HEK293 (cell line): ENCODE results near the gene C1orf167.

Source experiments
- CTCF ChIA-PET: fragments of 350-600 bp; formaldehyde crosslinking; extraction: SDS; loops from one replicate; lab custom pipeline; 2021; ENCODE audit warnings: antibody characterized with exemption; lab: Yijun Ruan, JAX
- POLR2A ChIA-PET: fragments of 300-600 bp; formaldehyde crosslinking; extraction: SDS; loops from one replicate; lab custom pipeline; 2020; ENCODE audit warnings: antibody characterized with exemption, inconsistent platforms; lab: Yijun Ruan, JAX
- H3K27ac ChIP-seq: fragments of 200-500 bp; sonication (Bioruptor generic); 2 replicates; pipeline ENCODE4 v1.5.1; 2014; ENCODE audit warnings: low read depth, low read length, control low read depth, inconsistent platforms; ENCODE audit errors: extremely low read depth
- H3K36me3 ChIP-seq, 2 experiments: fragments of 200-500 bp in 1 of 2; sonication (Bioruptor generic) in 1 of 2; 1 replicate in 1 of 2; 2 replicates in 1 of 2; pipeline ENCODE4 v1.5.1; 2014 to 2017; ENCODE audit warnings: inconsistent platforms in 2 of 2, low read length in 2 of 2; ENCODE audit not compliant: control insufficient read depth in 2 of 2, insufficient read depth in 1 of 2
- H3K4me1 ChIP-seq: fragments of 200-500 bp; sonication (Bioruptor generic); 2 replicates; pipeline ENCODE4 v1.5.1; 2014; ENCODE audit warnings: mild to moderate bottlenecking, low read length, inconsistent platforms; ENCODE audit not compliant: control insufficient read depth, insufficient read depth
- H3K4me3 ChIP-seq: 2 replicates; pipeline ENCODE4 v1.5.1; 2011; ENCODE audit warnings: low read depth, mild to moderate bottlenecking, control low read depth, low read length, moderate library complexity
- H3K9me3 ChIP-seq: fragments of 200-500 bp; sonication (Bioruptor generic); 2 replicates; pipeline ENCODE4 v1.5.1; 2014; ENCODE audit warnings: low read depth, low read length, inconsistent platforms; ENCODE audit not compliant: control insufficient read depth, insufficient read depth
- BCL11A ChIP-seq: fragments of 450-650 bp; formaldehyde crosslinking; IDR thresholded peaks from 2 replicates; pipeline ENCODE4 v1.5.1; 2016; ENCODE audit warnings: low read depth, missing biosample characterization, missing genetic modification characterization
- BCL11B ChIP-seq: fragments of 450-650 bp; formaldehyde crosslinking; IDR thresholded peaks from 2 replicates; pipeline ENCODE4 v1.5.1; 2016; ENCODE audit warnings: low read depth, missing biosample characterization, missing genetic modification characterization
- EGR2 ChIP-seq: fragments of 450-650 bp; formaldehyde crosslinking; IDR thresholded peaks from 2 replicates; pipeline ENCODE4 v1.5.1; 2016; ENCODE audit warnings: low read depth, missing biosample characterization, missing genetic modification characterization
- FEZF1 ChIP-seq: fragments of 450-650 bp; formaldehyde crosslinking; IDR thresholded peaks from 2 replicates; pipeline ENCODE4 v1.5.1; 2016; ENCODE audit warnings: missing biosample characterization, missing genetic modification characterization
- GLIS2 ChIP-seq: fragments of 450-650 bp; formaldehyde crosslinking; IDR thresholded peaks from 2 replicates; pipeline ENCODE4 v1.5.1; 2016; ENCODE audit warnings: missing biosample characterization, missing genetic modification characterization
- OSR2 ChIP-seq: fragments of 450-650 bp; formaldehyde crosslinking; IDR thresholded peaks from 2 replicates; pipeline ENCODE4 v1.5.1; 2016; ENCODE audit warnings: missing biosample characterization, missing genetic modification characterization
- OVOL3 ChIP-seq: fragments of 450-650 bp; formaldehyde crosslinking; IDR thresholded peaks from 2 replicates; pipeline ENCODE4 v1.5.1; 2016; ENCODE audit warnings: missing biosample characterization, missing genetic modification characterization
- SP2 ChIP-seq: fragments of 450-650 bp; formaldehyde crosslinking; IDR thresholded peaks from 2 replicates; pipeline ENCODE4 v1.5.1; 2016; ENCODE audit warnings: missing biosample characterization, missing genetic modification characterization
- WT1 ChIP-seq: fragments of 450-650 bp; formaldehyde crosslinking; IDR thresholded peaks from 2 replicates; pipeline ENCODE4 v1.5.1; 2016; ENCODE audit warnings: missing biosample characterization, missing genetic modification characterization
- ZFP69B ChIP-seq: fragments of 450-650 bp; formaldehyde crosslinking; IDR thresholded peaks from 2 replicates; pipeline ENCODE4 v1.5.1; 2016; ENCODE audit warnings: missing biosample characterization, missing genetic modification characterization
- ZNF121 ChIP-seq: fragments of 450-650 bp; formaldehyde crosslinking; IDR thresholded peaks from 2 replicates; pipeline ENCODE4 v1.5.1; 2016; ENCODE audit warnings: missing biosample characterization, missing genetic modification characterization
- ZNF140 ChIP-seq: fragments of 450-650 bp; formaldehyde crosslinking; IDR thresholded peaks from 2 replicates; pipeline ENCODE4 v1.5.1; 2016; ENCODE audit warnings: missing biosample characterization, missing genetic modification characterization
- ZNF23 ChIP-seq: fragments of 450-650 bp; formaldehyde crosslinking; IDR thresholded peaks from 2 replicates; pipeline ENCODE4 v1.5.1; 2016; ENCODE audit warnings: missing biosample characterization, missing genetic modification characterization, borderline replicate concordance
- ZNF274 ChIP-seq, 2 experiments: fragments of 200-500 bp in 1 of 2; fragments of 450-650 bp in 1 of 2; sonication (Bioruptor generic) in 1 of 2; formaldehyde crosslinking in 1 of 2; IDR thresholded peaks; 2 replicates each; pipeline versions ENCODE4 v1.5.1 to v1.6.1; 2014 to 2016; ENCODE audit warnings: borderline replicate concordance in 1 of 2, inconsistent platforms in 1 of 2, low read length in 1 of 2, missing biosample characterization in 1 of 2, missing genetic modification characterization in 1 of 2
- ZNF324 ChIP-seq: fragments of 450-650 bp; formaldehyde crosslinking; IDR thresholded peaks from 2 replicates; pipeline ENCODE4 v1.5.1; 2016; ENCODE audit warnings: missing biosample characterization, missing genetic modification characterization
- ZNF335 ChIP-seq: fragments of 450-650 bp; formaldehyde crosslinking; conservative IDR thresholded peaks from 2 replicates; pipeline ENCODE4 v1.5.1; 2016; ENCODE audit warnings: missing biosample characterization, missing genetic modification characterization
- ZNF37A ChIP-seq: fragments of 450-650 bp; IDR thresholded peaks from 2 replicates; pipeline ENCODE4 v1.5.1; 2018; ENCODE audit warnings: missing biosample characterization, missing genetic modification characterization
- ZNF416 ChIP-seq: fragments of 450-650 bp; formaldehyde crosslinking; IDR thresholded peaks from 2 replicates; pipeline ENCODE4 v1.5.1; 2016; ENCODE audit warnings: missing biosample characterization, missing genetic modification characterization
- ZNF530 ChIP-seq: fragments of 450-650 bp; formaldehyde crosslinking; IDR thresholded peaks from 2 replicates; pipeline ENCODE4 v1.5.1; 2016; ENCODE audit warnings: low read depth, missing biosample characterization, missing genetic modification characterization
- ZNF548 ChIP-seq: fragments of 450-650 bp; formaldehyde crosslinking; IDR thresholded peaks from 2 replicates; pipeline ENCODE4 v1.5.1; 2016; ENCODE audit warnings: missing biosample characterization, missing genetic modification characterization
- ZNF560 ChIP-seq: fragments of 450-650 bp; formaldehyde crosslinking; IDR thresholded peaks from 2 replicates; pipeline ENCODE4 v1.5.1; 2017; ENCODE audit warnings: missing biosample characterization, missing genetic modification characterization, borderline replicate concordance
- ZNF677 ChIP-seq: fragments of 450-650 bp; IDR thresholded peaks from 2 replicates; pipeline ENCODE4 v1.5.0; 2018; ENCODE audit warnings: missing biosample characterization, mild to moderate bottlenecking, missing genetic modification characterization, moderate library complexity
- ZNF768 ChIP-seq: fragments of 450-650 bp; formaldehyde crosslinking; IDR thresholded peaks from 2 replicates; pipeline ENCODE4 v1.5.1; 2018; ENCODE audit warnings: missing biosample characterization, mild to moderate bottlenecking, missing genetic modification characterization
- ZNF776 ChIP-seq: fragments of 450-650 bp; formaldehyde crosslinking; IDR thresholded peaks from 2 replicates; pipeline ENCODE4 v1.5.0; 2017; ENCODE audit warnings: missing biosample characterization, missing genetic modification characterization, borderline replicate concordance
- ZXDB ChIP-seq: fragments of 450-650 bp; formaldehyde crosslinking; IDR thresholded peaks from 2 replicates; pipeline ENCODE4 v1.5.1; 2016; ENCODE audit warnings: missing biosample characterization, missing genetic modification characterization
- TF ChIP-seq, protein P1 (sequence below): fragments of 450-650 bp; formaldehyde crosslinking; IDR thresholded peaks from 2 replicates; pipeline ENCODE4 v1.5.1; 2016; ENCODE audit warnings: missing biosample characterization, missing genetic modification characterization, low read depth

The C1orf167 gene

DNA sequence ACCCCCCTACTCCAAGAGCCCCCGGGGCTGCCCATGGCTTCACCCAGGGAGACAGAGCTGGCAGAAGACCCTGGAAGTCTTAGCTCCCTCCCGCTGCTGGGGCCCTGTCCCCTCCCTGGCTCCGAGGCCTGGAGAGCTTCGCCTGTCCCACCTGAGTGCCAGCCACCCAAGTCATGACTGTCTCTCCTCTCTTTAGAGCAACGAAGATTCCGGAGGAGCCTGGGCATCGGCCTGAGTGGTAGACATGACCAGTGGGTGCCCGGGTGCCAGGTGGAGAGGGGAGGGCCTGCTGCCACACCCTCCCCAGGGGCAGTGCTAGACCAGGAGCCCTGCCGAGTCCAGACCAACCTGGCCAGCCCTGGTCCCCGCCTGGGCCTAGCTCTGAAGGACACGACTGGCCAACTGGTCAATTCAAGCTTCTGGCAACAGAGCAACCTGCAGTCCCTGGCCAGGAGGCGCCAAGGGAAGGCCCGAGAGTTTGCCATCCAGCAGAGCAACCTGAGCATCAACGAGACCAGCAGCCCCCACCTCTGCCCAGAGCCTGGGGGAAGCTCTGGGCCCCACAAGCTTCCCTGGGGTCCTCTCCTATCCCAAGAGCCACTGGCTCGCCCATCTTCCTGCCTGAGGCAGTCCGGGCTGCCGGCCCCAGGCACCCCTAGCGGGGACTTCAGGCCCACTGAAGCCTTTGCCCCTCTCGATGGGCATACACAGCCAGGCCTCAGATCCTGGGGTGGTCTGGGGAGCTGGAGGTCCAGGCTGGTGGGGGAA, 3.9 kb downstream of the C1orf167 start:
- POLR2A ChIA-PET, result no interaction called here
- no peak for TF ChIP-seq ZNF335 (tag by site-specific recombination)
- TF ChIP-seq OVOL3 (tag by site-specific recombination), result no peak
- no peak for TF ChIP-seq ZNF274 (IDR thresholded peaks at IDR 0.05; ENCODE audit: low read length)
- TF ChIP-seq ZNF274 (tag by site-specific recombination; IDR thresholded peaks at IDR 0.05; ENCODE audit: borderline replicate concordance), result no peak
- TF ChIP-seq ZNF324, result no peak
- no peak for TF ChIP-seq BCL11A (tag by site-specific recombination)
- TF ChIP-seq, all 188 proteins: peak for 0
- CTCF ChIA-PET, result interaction anchor here (0.7 to 0.9 kb wide), 2 partner anchors 19 to 99 kb away, joined by 3 read pairs; no protein-coding TSS in a partner anchor
- Histone ChIP-seq H3K9me3 (no peaks in the 10 kb centered on the region), H3K4me1 (no peaks in the 10 kb centered on the region), H3K4me3 (no peak overlapping the region), H3K36me3 (no peaks in the 10 kb centered on the region), H3K27ac (no peak overlapping the region)

DNA sequence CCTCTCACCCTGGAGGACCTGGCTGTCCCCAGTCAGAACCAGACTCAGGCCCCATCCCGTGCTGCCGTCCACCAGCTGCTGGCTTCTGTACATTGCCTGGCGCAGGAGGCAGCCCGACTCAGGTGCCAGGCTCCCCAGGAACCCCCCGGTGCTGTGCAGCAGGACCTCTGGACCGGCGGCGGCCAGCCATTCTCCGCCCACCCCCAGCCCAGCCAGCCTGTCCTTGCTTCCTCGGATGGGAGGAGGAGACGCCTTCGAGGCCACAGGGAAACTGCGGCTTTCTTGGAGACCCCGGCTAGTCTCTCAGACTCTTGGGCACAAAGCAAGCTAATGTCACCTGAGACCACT, 4.4 kb downstream of the C1orf167 start:
- POLR2A ChIA-PET, result no interaction called here
- TF ChIP-seq BCL11B (no peak), ZNF776 (tag by site-specific recombination) (no peak)
- Histone ChIP-seq H3K36me3 (no peaks in the 10 kb centered on the region), H3K9me3 (no peaks in the 10 kb centered on the region), H3K4me3 (no peak overlapping the region), H3K4me1 (no peaks in the 10 kb centered on the region), H3K27ac (no peak overlapping the region)
- CTCF ChIA-PET, result interaction anchor here (0.7 to 0.9 kb wide), 2 partner anchors 19 to 99 kb away, joined by 3 read pairs; no protein-coding TSS in a partner anchor

DNA sequence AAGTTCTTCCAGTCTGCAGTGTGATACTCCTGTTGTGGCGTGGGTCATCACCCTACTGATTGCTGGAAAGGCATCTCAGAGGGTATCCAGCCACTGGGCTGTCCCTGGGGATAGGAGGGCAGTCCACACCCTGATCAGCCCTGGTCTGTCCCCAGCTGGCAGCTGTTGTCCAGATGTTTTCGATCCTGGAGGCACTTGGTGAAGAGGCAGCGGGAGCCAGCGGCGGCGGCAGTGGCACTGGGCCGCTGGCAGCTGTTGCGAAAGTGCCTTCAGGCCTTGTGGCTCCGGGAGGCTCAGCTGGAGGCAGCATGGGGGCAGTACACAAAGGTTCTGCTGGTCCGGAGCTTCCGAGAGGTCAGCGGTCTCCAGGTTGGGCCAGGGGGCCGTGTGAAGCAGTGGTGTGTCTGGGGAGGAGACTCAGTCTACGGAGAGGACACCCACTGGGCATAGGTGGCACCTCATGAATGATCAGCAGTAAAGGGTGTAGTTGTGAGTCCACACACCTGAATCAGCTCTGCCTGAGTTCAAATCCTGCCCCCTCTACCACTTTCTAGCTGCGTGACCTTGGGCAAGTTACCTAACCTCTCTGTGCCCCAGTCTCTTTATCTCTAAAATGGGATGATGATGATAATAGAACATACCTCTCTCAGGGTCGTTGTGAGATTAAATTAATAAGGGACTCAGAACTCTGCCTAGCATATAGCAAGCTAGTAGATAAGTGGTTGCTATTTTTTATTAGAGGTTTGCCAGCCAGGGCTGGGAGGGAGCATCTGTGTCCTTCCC, 6.1 kb downstream of the C1orf167 start:
- TF ChIP-seq ZNF768 (tag by site-specific recombination), result peak; percentile 89
- TF ChIP-seq ZXDB (tag by site-specific recombination), result no peak
- TF ChIP-seq ZNF23 (tag by site-specific recombination), result no peak
- TF ChIP-seq, all 188 proteins: peak for 1
- H3K27ac ChIP-seq, result no peak overlapping the region
- no peaks in the 10 kb centered on the region for H3K36me3 ChIP-seq
- POLR2A ChIA-PET, result no interaction called here
- H3K9me3 ChIP-seq, result no peaks in the 10 kb centered on the region
- CTCF ChIA-PET, result interaction anchor here (0.6 to 1.7 kb wide), 3 partner anchors 10 to 127 kb away, joined by 3 to 7 read pairs (median 4); no protein-coding TSS in a partner anchor
- no peak overlapping the region for H3K4me3 ChIP-seq
- no peaks in the 10 kb centered on the region for H3K4me1 ChIP-seq

DNA sequence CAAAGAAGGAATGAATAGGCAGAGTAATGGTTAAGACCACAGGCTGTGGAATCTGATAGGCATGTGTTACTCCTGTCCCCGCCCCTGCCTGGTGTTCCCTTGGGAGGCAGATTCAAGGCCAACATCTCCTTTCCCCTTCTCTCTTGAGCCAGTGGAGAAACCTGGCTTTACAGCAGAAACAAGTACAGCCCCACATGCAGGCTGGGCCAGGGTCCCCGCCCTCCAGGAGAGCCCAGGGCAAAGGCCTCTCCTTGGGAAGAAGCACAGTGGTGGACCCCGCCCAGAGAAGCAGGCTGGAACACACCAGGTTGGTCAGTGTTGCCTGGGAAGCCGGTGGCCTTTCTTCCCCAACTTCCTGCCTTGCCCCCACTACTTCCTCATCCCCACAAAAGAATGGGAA, 6.8 kb downstream of the C1orf167 start:
- Histone ChIP-seq H3K9me3 (no peaks in the 10 kb centered on the region), H3K27ac (no peak overlapping the region), H3K4me3 (no peak overlapping the region), H3K36me3 (no peaks in the 10 kb centered on the region), H3K4me1 (no peaks in the 10 kb centered on the region)
- POLR2A ChIA-PET, result no interaction called here
- CTCF ChIA-PET, result interaction anchor here (1.0 to 1.7 kb wide), 2 partner anchors 11 to 16 kb away, joined by 4 to 7 read pairs; no protein-coding TSS in a partner anchor
- TF ChIP-seq SP2, result peak; percentile 37; the same call in 1 of the 2 replicates
- no peak for TF ChIP-seq ZNF121 (tag by site-specific recombination)
- no peak for TF ChIP-seq ZNF530 (tag by site-specific recombination)
- no peak for TF ChIP-seq ZNF560 (tag by site-specific recombination)
- no peak for TF ChIP-seq OSR2 (tag by site-specific recombination)
- TF ChIP-seq ZNF548 (tag by site-specific recombination), result no peak
- no peak for TF ChIP-seq ZNF140 (tag by site-specific recombination)
- TF ChIP-seq ZNF677 (tag by site-specific recombination), result no peak
- TF ChIP-seq, protein P1, sequence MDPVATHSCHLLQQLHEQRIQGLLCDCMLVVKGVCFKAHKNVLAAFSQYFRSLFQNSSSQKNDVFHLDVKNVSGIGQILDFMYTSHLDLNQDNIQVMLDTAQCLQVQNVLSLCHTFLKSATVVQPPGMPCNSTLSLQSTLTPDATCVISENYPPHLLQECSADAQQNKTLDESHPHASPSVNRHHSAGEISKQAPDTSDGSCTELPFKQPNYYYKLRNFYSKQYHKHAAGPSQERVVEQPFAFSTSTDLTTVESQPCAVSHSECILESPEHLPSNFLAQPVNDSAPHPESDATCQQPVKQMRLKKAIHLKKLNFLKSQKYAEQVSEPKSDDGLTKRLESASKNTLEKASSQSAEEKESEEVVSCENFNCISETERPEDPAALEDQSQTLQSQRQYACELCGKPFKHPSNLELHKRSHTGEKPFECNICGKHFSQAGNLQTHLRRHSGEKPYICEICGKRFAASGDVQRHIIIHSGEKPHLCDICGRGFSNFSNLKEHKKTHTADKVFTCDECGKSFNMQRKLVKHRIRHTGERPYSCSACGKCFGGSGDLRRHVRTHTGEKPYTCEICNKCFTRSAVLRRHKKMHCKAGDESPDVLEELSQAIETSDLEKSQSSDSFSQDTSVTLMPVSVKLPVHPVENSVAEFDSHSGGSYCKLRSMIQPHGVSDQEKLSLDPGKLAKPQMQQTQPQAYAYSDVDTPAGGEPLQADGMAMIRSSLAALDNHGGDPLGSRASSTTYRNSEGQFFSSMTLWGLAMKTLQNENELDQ (tag by site-specific recombination), result no peak
- no peak for TF ChIP-seq FEZF1
- no peak for TF ChIP-seq ZNF37A (tag by site-specific recombination)
- peak; percentile 74; the same call in 1 of the 2 replicates for TF ChIP-seq ZFP69B
- TF ChIP-seq GLIS2 (tag by site-specific recombination), result no peak
- no peak for TF ChIP-seq WT1 (tag by site-specific recombination)
- TF ChIP-seq ZNF416, result no peak
- no peak for TF ChIP-seq OVOL3 (tag by site-specific recombination)
- no peak for TF ChIP-seq EGR2 (tag by site-specific recombination)
